ENCODE data around the gene RABAC1.
"Not testable (repeated sequence)": the region's sequence is repeated elsewhere in the genome, so short reads cannot be mapped to it uniquely, and the experiment has no call there.

The RABAC1 gene

DNA sequence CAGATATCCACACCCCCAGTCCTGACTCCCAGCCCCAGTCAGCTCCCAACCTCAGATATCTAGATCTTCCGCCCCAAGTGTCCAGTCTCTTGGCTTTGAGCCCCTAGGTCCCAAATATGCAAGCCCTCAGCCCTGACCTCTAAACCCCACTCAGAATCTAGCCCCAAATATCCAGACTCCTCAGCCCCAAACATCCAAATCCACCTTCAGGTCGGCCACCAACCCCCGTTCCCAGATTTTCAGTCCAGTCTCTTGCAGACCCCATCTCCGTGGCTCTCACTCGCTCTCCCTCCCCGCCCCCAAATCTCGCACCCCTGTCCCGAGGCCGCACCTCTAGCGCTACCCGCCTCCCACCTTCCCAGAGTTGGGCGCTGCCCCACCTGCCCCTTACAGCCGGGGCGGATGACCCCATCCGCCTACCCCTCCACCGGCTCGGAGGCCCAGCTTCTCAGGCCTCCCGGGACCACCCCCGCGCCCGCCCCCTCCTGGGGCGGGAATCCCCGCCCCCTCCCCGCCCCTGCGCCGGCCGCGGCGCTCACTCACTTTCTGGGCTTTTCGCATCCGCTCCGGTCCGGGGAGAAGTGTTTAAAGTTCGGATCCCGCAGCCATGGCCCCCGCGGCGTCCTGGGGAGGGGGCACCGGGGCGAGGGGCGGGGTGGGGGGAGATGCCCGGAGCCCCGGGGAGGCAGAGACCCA is 31.5 kb downstream of the RABAC1 start:
- DNase-seq: no peak

- DNase-seq: no peak
These were observed 32.2 kb downstream of the RABAC1 start for GRCh38 chr19:41926763-41927496.

GRCh38 chr19:41926028-41926762 is 32.9 kb downstream of the RABAC1 start:
- DNase-seq: no peak

DNA sequence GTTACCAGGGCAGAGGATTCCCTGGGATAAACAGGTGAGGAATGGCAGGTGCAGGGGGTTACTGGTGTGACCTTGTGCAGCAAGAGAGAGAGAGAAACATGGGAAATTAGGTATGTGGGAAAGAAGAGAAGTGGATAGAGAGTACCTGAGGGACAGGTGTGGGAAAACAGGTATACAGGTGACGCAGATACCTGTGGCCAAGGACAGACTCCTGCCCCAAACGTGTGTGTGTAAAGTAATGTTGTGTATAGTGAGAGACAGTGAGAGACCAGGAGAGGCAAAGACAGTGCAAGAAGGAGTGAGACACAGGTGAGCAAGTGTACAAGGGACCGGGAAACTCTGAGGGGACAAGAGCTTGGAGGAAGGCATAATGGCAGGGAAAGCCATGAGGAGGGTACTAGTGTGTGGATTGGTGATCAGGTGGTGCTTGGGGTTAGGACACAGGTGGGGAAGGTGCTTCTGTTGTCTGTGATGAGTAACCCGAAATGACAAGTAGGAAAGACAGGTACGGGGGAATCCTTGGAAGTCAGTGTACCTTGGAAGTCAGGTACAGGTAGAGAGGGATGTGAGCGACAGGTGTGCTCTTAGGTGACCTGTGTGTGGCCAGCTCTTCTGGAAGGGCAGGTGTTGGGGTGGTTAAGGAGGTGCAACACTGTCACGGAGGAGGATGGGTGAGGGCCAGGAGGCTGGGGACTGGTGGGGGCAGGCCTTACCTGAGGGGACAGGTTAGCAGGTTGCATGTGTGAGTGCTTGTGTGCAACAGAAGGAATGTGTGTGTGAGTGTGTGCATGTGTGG is 33.7 kb downstream of the RABAC1 start:
- DNase-seq: no peak

DNA sequence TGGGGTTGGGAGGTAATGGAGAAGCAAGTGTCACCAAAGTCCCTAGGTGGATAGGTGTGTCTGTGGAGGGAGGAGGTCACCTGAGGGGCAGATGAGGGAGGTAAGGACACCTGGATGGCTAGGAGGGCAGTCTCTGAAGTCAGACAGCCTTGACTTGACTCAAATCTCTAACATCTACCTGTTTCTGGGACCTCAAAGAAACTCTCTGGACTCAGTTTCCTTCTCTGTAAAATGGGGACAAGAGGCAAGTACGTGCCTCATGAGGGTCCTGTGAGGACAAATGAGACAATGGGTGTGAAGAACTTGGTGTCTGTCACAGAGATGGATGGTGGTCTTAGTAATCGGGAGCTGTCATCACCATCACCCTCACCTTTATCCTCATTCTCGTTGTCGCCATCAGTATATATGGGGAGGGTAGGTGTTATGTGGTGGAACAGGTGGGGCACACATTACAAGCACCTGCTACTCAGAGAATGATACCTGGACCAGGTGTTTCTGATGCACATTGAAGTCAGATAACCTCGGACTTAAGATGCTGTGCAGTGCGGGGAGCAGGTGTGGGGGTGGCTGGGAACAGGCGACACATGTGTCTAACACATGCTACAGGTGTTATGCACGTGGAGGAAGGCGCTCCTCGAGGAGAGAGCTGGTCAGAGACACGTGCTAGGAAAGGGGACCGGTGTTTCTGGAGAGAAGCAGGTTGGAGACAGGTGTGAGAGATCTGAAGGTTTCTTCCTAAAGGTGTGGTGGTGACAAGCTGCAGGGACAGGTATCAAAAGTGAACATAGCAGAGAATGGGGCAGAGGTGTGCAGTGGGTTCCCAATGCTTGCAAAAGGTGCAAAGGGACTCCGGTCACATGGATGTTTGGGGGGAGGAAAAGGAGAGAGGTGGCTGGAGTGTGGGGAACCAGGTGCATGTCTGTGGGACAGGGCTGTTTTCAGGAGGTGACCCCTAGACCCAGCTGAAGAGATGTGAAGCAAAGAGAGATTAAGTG is 34.7 kb downstream of the RABAC1 start:
- DNase-seq: no peak

GRCh38 chr19:41923045-41923788 is 35.9 kb downstream of the RABAC1 start:
- DNase-seq: no peak

DNA sequence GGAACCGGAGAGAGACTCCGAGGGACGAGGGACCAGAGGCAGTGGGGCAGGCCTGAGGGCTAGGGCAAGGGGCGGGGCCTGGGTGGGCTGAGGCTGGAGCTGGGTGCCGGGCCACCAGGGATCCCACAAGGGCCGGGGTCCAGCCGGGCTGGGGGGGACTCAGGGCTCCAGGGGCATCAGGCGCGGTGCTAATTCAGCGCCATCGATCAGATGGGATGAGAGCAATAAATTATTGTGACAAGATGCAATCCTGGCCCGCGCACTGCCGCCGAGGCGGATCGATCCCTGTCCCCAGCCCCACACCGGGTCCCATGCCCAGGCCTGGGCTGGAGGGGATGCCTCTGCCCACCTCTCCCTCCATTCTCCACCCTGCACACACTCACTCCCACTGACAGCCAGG is 36.5 kb downstream of the RABAC1 start:
- no peak for DNase-seq

GRCh38 chr19:41921577-41922576 is 37.2 kb downstream of the RABAC1 start:
- no peak for DNase-seq

DNA sequence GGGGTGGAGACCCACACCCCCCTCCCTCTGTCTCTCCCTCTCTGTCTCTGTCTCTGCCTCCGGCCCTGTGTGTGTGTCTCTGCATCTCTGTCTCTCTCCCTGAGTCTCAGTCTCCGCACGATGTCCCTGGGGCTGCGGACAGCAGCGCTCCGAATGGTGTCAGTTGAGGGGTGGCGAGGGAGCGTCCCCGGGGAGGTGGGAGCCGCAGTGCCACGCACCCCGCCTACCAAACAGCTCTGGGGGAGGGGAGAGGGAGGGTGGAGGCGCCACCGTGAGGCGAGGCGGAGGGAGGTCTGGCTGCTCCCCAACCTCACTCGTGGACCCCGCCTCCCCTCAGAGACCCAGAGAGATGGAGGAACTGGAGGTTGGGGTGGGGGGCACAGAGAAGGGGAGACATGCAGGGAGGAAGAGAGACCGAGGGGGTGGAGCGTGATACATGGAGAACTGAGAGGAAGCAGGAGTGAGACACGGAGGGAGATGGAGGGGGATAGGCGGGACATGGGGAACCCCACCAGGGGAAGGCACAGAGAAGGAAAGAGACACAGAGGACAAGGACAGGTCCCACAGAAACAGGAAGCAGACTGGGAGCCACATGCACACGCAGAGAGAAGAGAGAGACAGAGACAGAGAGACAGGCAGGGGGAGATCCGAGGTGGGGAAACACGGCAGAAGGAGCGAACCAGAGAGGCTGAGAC is 38.1 kb downstream of the RABAC1 start:
- no peak for DNase-seq

DNA sequence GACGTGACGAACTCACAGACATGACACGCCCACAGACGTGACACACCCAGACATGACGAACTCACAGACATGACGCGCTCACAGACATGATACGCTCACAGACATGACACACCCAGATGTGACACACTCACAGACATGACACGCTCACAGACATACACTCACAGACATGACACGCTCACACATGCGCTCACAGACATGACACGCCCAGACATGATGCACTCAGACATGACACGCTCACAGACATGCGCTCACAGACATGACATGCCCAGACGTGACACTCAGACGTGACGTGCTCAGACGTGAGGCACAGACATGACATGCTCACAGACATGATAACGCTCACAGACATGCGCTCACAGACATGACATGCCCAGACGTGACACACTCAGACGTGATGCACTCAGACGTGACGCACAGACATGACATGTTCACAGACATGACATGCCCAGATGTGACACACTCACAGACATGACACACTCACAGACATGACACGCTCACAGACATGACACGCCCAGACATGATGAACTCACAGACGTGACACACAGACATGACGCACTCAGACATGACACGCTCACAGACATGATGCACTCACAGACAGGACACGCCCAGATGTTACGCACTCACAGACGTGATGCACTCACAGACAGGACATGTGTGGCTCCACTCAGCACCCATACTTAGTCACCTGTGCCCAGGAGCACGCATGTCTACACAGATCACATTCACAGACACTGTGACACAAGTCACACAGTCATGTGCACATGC is 39.0 kb downstream of the RABAC1 start:
- no peak for DNase-seq

- DNase-seq: no peak
These were observed 40.4 kb downstream of the RABAC1 start for GRCh38 chr19:41918653-41919244.

GRCh38 chr19:41918095-41918494 is 41.0 kb downstream of the RABAC1 start:
- no peak for DNase-seq

DNA sequence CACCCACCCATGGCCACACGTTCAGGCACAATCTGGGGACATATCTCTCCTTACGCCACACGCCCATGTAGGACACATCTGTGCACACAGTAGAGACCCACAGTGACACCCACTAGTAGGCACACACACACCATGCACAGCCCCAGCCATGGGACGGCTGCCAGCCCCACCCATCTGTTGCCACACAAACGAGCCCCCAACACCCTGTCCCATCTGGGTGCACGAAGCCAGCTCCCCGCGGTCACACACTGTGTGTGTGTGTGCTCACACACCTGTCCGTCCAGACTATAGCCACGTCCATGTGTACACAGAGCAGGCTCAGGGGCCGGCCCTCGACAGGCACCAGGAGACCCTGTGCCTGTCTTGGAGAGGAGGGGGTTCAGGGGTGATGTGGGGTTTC is 41.4 kb downstream of the RABAC1 start:
- DNase-seq: no peak

DNA sequence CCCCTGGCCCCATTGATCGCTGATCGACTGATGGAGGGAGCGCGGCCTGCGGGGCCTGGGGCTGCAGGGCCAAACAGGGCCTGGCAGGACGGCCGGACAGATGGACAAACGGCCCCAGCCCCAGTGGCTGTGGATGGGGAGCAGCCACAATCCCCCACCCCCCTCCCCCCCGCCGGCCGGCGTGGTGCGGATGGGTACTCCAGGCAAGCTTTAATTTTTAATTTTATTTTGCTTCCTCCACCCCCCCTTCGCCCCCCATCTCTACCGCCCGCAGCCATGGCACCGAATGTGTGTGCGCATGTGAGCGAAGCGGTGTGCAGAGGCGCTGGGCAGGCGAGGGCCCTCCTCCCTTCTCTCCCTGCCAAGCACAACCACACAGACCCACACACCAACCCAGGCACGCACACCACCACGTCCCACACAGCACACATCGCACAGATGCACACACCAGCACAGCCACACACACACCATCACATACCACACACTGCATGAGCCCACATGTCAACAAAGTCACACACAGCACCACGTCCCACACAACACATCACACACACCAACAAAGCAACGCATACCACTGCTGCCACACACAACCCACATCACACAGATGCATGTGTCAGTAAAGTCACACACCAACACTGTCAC is 43.2 kb downstream of the RABAC1 start:
- no peak for DNase-seq

GRCh38 chr19:41915021-41915775 is 43.9 kb downstream of the RABAC1 start:
- no peak for DNase-seq

GRCh38 chr19:41914424-41914834 is 44.7 kb downstream of the RABAC1 start:
- not testable (repeated sequence) for DNase-seq
